PC-9 (cell line): ENCODE data around the gene FXYD3. TPM values are rescaled to one million over a fixed set of nuclear protein-coding genes. Genes with fewer than 3 reads are reported as not detected.
"Not testable (repeated sequence)": the region's sequence is repeated elsewhere in the genome, so short reads cannot be mapped to it uniquely, and the experiment has no call there.

ENCODE experiments used
- BruUV-seq: library from RNA; stranded (reverse); fragments of 400-500 nt; replicated peaks from 2 replicates; lab custom pipeline; 2021; lab: Mats Ljungman, UMichigan
- CTCF ChIA-PET: fragments of 300-600 bp; sonication (Branson Sonifier 250); formaldehyde crosslinking; loops from one replicate; lab custom pipeline; 2022; ENCODE audit warnings: antibody characterized with exemption; lab: Charles Lee
- POLR2A ChIA-PET: fragments of 300-600 bp; sonication (Branson Sonifier 250); formaldehyde crosslinking; loops from one replicate; lab custom pipeline; 2022; ENCODE audit warnings: antibody characterized with exemption; ENCODE audit not compliant: unreplicated experiment; lab: Charles Lee
- DNase-seq, 2 experiments: peaks; one replicate each; pipeline versions ENCODE4 v3.0.0 to v3.0.0-alpha.2; 2015 to 2022; ENCODE audit warnings: mixed read lengths in 1 of 2
- H2AFZ ChIP-seq: fragments of 200-600 bp; sonication (generic); 2 replicates; pipeline ENCODE4 v1.8.1; 2017; ENCODE audit warnings: antibody characterized with exemption
- H3F3A ChIP-seq: fragments of 200-600 bp; sonication (generic); 2 replicates; pipeline ENCODE4 v1.8.1; 2017; ENCODE audit warnings: antibody characterized with exemption, mild to moderate bottlenecking, low read depth; ENCODE audit not compliant: insufficient read depth
- H3K27ac ChIP-seq: fragments of 200-600 bp; sonication (generic); 2 replicates; pipeline ENCODE4 v1.6.1; 2016; ENCODE audit warnings: mixed run types
- H3K27me3 ChIP-seq: fragments of 200-600 bp; sonication (generic); 2 replicates; pipeline ENCODE4 v1.6.1; 2016; ENCODE audit warnings: low read depth, mixed run types; ENCODE audit not compliant: insufficient read depth
- H3K36me3 ChIP-seq: fragments of 200-600 bp; sonication (generic); 2 replicates; pipeline ENCODE4 v1.6.1; 2016; ENCODE audit warnings: low read depth, mixed run types
- H3K4me1 ChIP-seq: fragments of 200-600 bp; sonication (generic); replicated peaks from 2 replicates; pipeline ENCODE4 v1.6.1; 2016; ENCODE audit warnings: mixed run types; ENCODE audit not compliant: insufficient read depth
- H3K4me2 ChIP-seq: fragments of 200-600 bp; sonication (generic); 2 replicates; pipeline ENCODE4 v1.6.1; 2017; ENCODE audit warnings: mixed run types
- H3K4me3 ChIP-seq: fragments of 200-600 bp; sonication (generic); 2 replicates; pipeline ENCODE4 v1.6.1; 2016; ENCODE audit warnings: mixed run types
- H3K79me2 ChIP-seq: fragments of 200-600 bp; sonication (generic); 2 replicates; pipeline ENCODE4 v1.6.1; 2017; ENCODE audit warnings: low read depth, mixed run types
- H3K9me2 ChIP-seq: fragments of 200-600 bp; sonication (generic); 2 replicates; pipeline ENCODE4 v1.8.1; 2017; ENCODE audit warnings: mild to moderate bottlenecking; ENCODE audit not compliant: insufficient read depth
- H3K9me3 ChIP-seq: fragments of 200-600 bp; sonication (generic); 2 replicates; pipeline ENCODE4 v1.8.1; 2016; ENCODE audit warnings: low read depth; ENCODE audit not compliant: insufficient read depth
- H4K20me1 ChIP-seq: fragments of 200-600 bp; sonication (generic); 2 replicates; pipeline ENCODE4 v1.8.1; 2017; ENCODE audit not compliant: insufficient read depth
- CTCF ChIP-seq: fragments of 200-600 bp; sonication (generic); conservative IDR thresholded peaks from 2 replicates; pipeline ENCODE4 v1.6.1; 2017; ENCODE audit warnings: mixed run types, antibody characterized with exemption, mild to moderate bottlenecking, moderate library complexity
- EZH2 ChIP-seq: fragments of 200-600 bp; sonication (generic); IDR thresholded peaks from 2 replicates; pipeline ENCODE4 v1.8.0; 2017; ENCODE audit warnings: antibody characterized with exemption, low read depth
- intact Hi-C: fragments of 100-400 bp; cut with micrococcal nuclease; formaldehyde crosslinking; loops from one replicate; pipeline ENCODE4 v1.10.0; 2022; ENCODE audit not compliant: unreplicated experiment
- total RNA-seq: library from RNA; stranded (reverse); gene quantifications from 2 replicates; pipeline ENCODE4 v1.2.3, GENCODE V29; 2021

The FXYD3 gene
- total RNA-seq, 1 experiment from 2014 or later, result 287 TPM

GRCh38 chr19:35127871-35128270 is 12.2 kb downstream of the FXYD3 start:
- no peak overlapping the region for H3K4me2 ChIP-seq
- H4K20me1 ChIP-seq, result no peaks in the 10 kb centered on the region
- H3K79me2 ChIP-seq, result no peaks in the 10 kb centered on the region
- peaks cover 33% of the 10 kb centered on the region for H3K4me1 ChIP-seq
- peaks cover 16% of the 10 kb centered on the region for H3F3A ChIP-seq
- POLR2A ChIA-PET, result interaction anchor here (0.7 kb wide), 1 partner anchor 40 kb away, joined by 4 read pairs; no protein-coding TSS in a partner anchor
- H3K27me3 ChIP-seq, result no peaks in the 10 kb centered on the region
- no TSS peak for BruUV-seq
- H3K36me3 ChIP-seq, result no peaks in the 10 kb centered on the region
- DNase-seq, result no peak
- no peak overlapping the region for H3K27ac ChIP-seq
- H2AFZ ChIP-seq, result no peak overlapping the region
- no peak for TF ChIP-seq CTCF
- TF ChIP-seq EZH2, result no peak
- no peaks in the 10 kb centered on the region for H3K9me2 ChIP-seq
- H3K4me3 ChIP-seq, result no peak overlapping the region
- intact Hi-C loops, result no loop called here
- no peaks in the 10 kb centered on the region; the same call in 1 of the 2 replicates for H3K9me3 ChIP-seq
- CTCF ChIA-PET, result no interaction called here

- DNase-seq, result no peak
- H3K27me3 ChIP-seq, result no peaks in the 10 kb centered on the region
- no peaks in the 10 kb centered on the region; the same call in 1 of the 2 replicates for H3K9me3 ChIP-seq
- ChIA-PET POLR2A (no interaction called here), CTCF (no interaction called here)
- H3K9me2 ChIP-seq, result no peaks in the 10 kb centered on the region
- H4K20me1 ChIP-seq, result no peaks in the 10 kb centered on the region
- no peak overlapping the region for H3K27ac ChIP-seq
- no peak overlapping the region for H2AFZ ChIP-seq
- BruUV-seq, result no TSS peak
- TF ChIP-seq CTCF, result no peak
- no peak for TF ChIP-seq EZH2
- peaks cover 26% of the 10 kb centered on the region for H3K4me1 ChIP-seq
- intact Hi-C loops, result no loop called here
- H3K79me2 ChIP-seq, result no peaks in the 10 kb centered on the region
- no peaks in the 10 kb centered on the region for H3K36me3 ChIP-seq
- H3K4me2 ChIP-seq, result no peak overlapping the region
- peaks cover 9% of the 10 kb centered on the region for H3F3A ChIP-seq
- H3K4me3 ChIP-seq, result no peak overlapping the region
These were observed 12.9 kb downstream of the FXYD3 start for GRCh38 chr19:35128398-35129057.

GRCh38 chr19:35129724-35130274 is 14.2 kb downstream of the FXYD3 start:
- BruUV-seq, H3K9me2 ChIP-seq, H3K9me3 ChIP-seq, DNase-seq, H4K20me1 ChIP-seq, H3K4me3 ChIP-seq, H3F3A ChIP-seq, H3K4me2 ChIP-seq, intact Hi-C loops, CTCF ChIA-PET, H3K36me3 ChIP-seq, H3K27me3 ChIP-seq, POLR2A ChIA-PET, H3K79me2 ChIP-seq, H3K27ac ChIP-seq, H2AFZ ChIP-seq: not testable (repeated sequence)
- peaks cover 14% of the 10 kb centered on the region for H3K4me1 ChIP-seq
